ENCODE measurements around the gene SCIN. TPM values are rescaled to one million over a fixed set of nuclear protein-coding genes. Genes with fewer than 3 reads are reported as not detected.

SCIN gene
- total RNA-seq, 1 experiment from 2014 or later = 5.6 TPM

- in situ Hi-C loops (cut with HindIII; ENCODE audit: low pct_unique_long_range_greater_than_20kb, low sequenced_read_pairs) (no loop called here), intact Hi-C loops (cut with micrococcal nuclease; ENCODE audit: unreplicated experiment) (no loop called here)
- no peaks in the 10 kb centered on the region for H3K27me3 ChIP-seq (ENCODE audit: control insufficient read depth, insufficient read depth, low read length)
- TF ChIP-seq SIN3A (IDR thresholded peaks at IDR 0.05; ENCODE audit: borderline replicate concordance, insufficient read depth, low read depth, low read length) (no peak), REST (IDR thresholded peaks at IDR 0.05; ENCODE audit: insufficient read depth in 1 of 2, low read depth in 2 of 2, low read length in 1 of 2) (no peak), TCF7L2 (IDR thresholded peaks at IDR 0.05; ENCODE audit: low read depth, low read length) (no peak), CTCF (IDR thresholded peaks at IDR 0.05) (no peak), POLR2AphosphoS5 (IDR thresholded peaks at IDR 0.05; ENCODE audit: low read depth, low read length) (no peak)
- no peak for ATAC-seq
- H3K9me3 ChIP-seq (ENCODE audit: control insufficient read depth, insufficient read depth, low read depth, low read length) = no peaks in the 10 kb centered on the region
- H3K4me1 ChIP-seq (ENCODE audit: control insufficient read depth, insufficient read depth, low read length) = no peaks in the 10 kb centered on the region
- no peak overlapping the region for H3K4me3 ChIP-seq (ENCODE audit: low read depth in 2 of 2, low read length in 2 of 2)
- no TSS peak for BruUV-seq (replicated peaks)
- CTCF ChIA-PET = no interaction called here
- POLR2A ChIA-PET = interaction anchor here (0.6 kb wide), 1 partner anchor 860 kb away, joined by 3 read pairs; no protein-coding TSS in a partner anchor
- H3K27ac ChIP-seq (ENCODE audit: low read length) = no peak overlapping the region
- no peak for DNase-seq (ENCODE audit: low read depth, low spot score)
- H3K36me3 ChIP-seq (ENCODE audit: control insufficient read depth, insufficient read depth, low read length) = no peaks in the 10 kb centered on the region
These were observed 23.8 kb downstream of the SCIN start for GRCh38 chr7:12594122-12594897.

- no peak overlapping the region for H3K4me3 ChIP-seq (ENCODE audit: low read depth in 2 of 2, low read length in 2 of 2)
- intact Hi-C loops (cut with micrococcal nuclease; ENCODE audit: unreplicated experiment) (no loop called here), in situ Hi-C loops (cut with HindIII; ENCODE audit: low pct_unique_long_range_greater_than_20kb, low sequenced_read_pairs) (no loop called here)
- ATAC-seq = no peak
- no peaks in the 10 kb centered on the region for H3K4me1 ChIP-seq (ENCODE audit: control insufficient read depth, insufficient read depth, low read length)
- H3K27me3 ChIP-seq (ENCODE audit: control insufficient read depth, insufficient read depth, low read length) = no peaks in the 10 kb centered on the region
- TF ChIP-seq TCF7L2 (IDR thresholded peaks at IDR 0.05; ENCODE audit: low read depth, low read length) = no peak
- TF ChIP-seq CTCF (IDR thresholded peaks at IDR 0.05) = no peak
- no peak for TF ChIP-seq SIN3A (IDR thresholded peaks at IDR 0.05; ENCODE audit: borderline replicate concordance, insufficient read depth, low read depth, low read length)
- no peak for TF ChIP-seq POLR2AphosphoS5 (IDR thresholded peaks at IDR 0.05; ENCODE audit: low read depth, low read length)
- no peak for DNase-seq (ENCODE audit: low read depth, low spot score)
- no TSS peak for BruUV-seq (replicated peaks)
- H3K9me3 ChIP-seq (ENCODE audit: control insufficient read depth, insufficient read depth, low read depth, low read length) = no peaks in the 10 kb centered on the region
- ChIA-PET POLR2A (no interaction called here), CTCF (no interaction called here)
- no peaks in the 10 kb centered on the region for H3K36me3 ChIP-seq (ENCODE audit: control insufficient read depth, insufficient read depth, low read length)
- no peak overlapping the region for H3K27ac ChIP-seq (ENCODE audit: low read length)
These were observed 24.6 kb downstream of the SCIN start for GRCh38 chr7:12595148-12595547.

Measured in Panc1 (cell line).